Thyroid gland (tissue), 4 donors: ENCODE data around the gene PSMG1.

Experiments
- POLR2A ChIP-seq, 2 donors: fragments of 450-650 bp; IDR thresholded peaks; one replicate each; pipeline ENCODE4 v1.6.1; 2017; ENCODE audit warnings: antibody characterized with exemption in 2 of 2, mild to moderate bottlenecking in 2 of 2, moderate library complexity in 1 of 2
- TF ChIP-seq, protein P1 (sequence below), 6 experiments: fragments of 200-600 bp in 3 of 6; fragments of 450-650 bp in 3 of 6; sonication (generic) in 3 of 6; IDR thresholded peaks; one replicate each; pipeline ENCODE4 v1.5.1; 2016 to 2019; ENCODE audit warnings: antibody characterized with exemption in 6 of 6, mild to moderate bottlenecking in 2 of 6, inconsistent platforms in 1 of 6, moderate library complexity in 1 of 6

DNA sequence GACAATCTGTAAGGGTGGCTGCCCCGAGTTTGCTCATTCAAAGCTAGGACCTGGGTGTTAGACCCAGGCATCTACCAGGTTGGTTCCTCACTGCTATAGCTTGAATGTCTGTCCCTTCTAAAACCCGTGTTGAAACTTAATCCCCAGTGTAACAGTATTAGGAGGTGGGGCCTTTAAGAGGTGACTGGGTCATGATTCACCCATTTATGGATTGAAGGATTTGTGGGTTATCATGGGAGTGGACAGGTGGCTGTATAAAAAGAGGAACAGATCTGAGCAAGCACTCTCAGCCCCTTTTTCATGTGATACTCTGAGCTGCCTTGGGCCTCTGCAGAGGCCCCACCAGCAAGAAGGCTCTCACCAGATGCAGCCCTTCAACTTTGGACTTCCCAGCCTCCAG, 29.4 kb downstream of the PSMG1 start:
- TF ChIP-seq, protein P1, sequence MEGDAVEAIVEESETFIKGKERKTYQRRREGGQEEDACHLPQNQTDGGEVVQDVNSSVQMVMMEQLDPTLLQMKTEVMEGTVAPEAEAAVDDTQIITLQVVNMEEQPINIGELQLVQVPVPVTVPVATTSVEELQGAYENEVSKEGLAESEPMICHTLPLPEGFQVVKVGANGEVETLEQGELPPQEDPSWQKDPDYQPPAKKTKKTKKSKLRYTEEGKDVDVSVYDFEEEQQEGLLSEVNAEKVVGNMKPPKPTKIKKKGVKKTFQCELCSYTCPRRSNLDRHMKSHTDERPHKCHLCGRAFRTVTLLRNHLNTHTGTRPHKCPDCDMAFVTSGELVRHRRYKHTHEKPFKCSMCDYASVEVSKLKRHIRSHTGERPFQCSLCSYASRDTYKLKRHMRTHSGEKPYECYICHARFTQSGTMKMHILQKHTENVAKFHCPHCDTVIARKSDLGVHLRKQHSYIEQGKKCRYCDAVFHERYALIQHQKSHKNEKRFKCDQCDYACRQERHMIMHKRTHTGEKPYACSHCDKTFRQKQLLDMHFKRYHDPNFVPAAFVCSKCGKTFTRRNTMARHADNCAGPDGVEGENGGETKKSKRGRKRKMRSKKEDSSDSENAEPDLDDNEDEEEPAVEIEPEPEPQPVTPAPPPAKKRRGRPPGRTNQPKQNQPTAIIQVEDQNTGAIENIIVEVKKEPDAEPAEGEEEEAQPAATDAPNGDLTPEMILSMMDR (IDR thresholded peaks at IDR 0.05) = no peak
- TF ChIP-seq POLR2A (IDR thresholded peaks at IDR 0.05) = no peak
